ENCODE measurements around the gene MS4A14. TPM values are rescaled to one million over a fixed set of nuclear protein-coding genes. Genes with fewer than 3 reads are reported as not detected.
"Not testable (repeated sequence)": the region's sequence is repeated elsewhere in the genome, so short reads cannot be mapped to it uniquely, and the experiment has no call there.

The MS4A14 gene
- total RNA-seq, 1 donor = not detected

DNA sequence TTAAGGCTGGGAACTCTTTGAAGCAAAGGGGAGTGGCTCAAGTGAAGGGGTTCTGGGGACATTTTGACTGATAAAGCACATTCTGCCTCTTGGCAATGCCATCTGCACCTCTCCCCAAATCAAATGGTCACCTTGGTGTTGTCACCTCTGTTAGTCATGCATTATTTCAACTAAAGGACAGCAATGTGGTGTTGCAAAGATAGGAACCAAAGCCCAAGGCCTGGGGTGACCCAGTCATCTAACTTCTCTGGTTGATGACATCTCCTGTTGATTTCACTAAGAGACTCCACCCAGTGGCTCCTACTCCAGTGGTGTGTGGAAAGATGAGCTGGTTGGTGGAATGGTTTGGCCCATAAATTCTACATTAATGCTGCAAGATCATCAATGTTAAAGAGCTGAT is 51.6 kb downstream of the MS4A14 start:
- Histone ChIP-seq H2AFZ (ENCODE audit: low read length) (no peak overlapping the region), H3K79me2 (ENCODE audit: insufficient read depth, low read length) (no peaks in the 10 kb centered on the region), H4K20me1 (ENCODE audit: insufficient read depth, low read length) (no peaks in the 10 kb centered on the region), H3K4me2 (ENCODE audit: insufficient read depth, low read length) (no peak overlapping the region), H3K9me3 (ENCODE audit: low read depth, low read length) (no peaks in the 10 kb centered on the region), H3K27ac (ENCODE audit: low read depth, low read length) (no peak overlapping the region), H3K36me3 (ENCODE audit: insufficient read depth, low read length) (no peaks in the 10 kb centered on the region), H3K27me3 (ENCODE audit: insufficient read depth, low read length) (no peaks in the 10 kb centered on the region), H3K4me1 (ENCODE audit: insufficient read depth, low read length) (no peaks in the 10 kb centered on the region), H3K4me3 (ENCODE audit: insufficient read depth, low read length) (no peak overlapping the region)
- TF ChIP-seq, protein P1, sequence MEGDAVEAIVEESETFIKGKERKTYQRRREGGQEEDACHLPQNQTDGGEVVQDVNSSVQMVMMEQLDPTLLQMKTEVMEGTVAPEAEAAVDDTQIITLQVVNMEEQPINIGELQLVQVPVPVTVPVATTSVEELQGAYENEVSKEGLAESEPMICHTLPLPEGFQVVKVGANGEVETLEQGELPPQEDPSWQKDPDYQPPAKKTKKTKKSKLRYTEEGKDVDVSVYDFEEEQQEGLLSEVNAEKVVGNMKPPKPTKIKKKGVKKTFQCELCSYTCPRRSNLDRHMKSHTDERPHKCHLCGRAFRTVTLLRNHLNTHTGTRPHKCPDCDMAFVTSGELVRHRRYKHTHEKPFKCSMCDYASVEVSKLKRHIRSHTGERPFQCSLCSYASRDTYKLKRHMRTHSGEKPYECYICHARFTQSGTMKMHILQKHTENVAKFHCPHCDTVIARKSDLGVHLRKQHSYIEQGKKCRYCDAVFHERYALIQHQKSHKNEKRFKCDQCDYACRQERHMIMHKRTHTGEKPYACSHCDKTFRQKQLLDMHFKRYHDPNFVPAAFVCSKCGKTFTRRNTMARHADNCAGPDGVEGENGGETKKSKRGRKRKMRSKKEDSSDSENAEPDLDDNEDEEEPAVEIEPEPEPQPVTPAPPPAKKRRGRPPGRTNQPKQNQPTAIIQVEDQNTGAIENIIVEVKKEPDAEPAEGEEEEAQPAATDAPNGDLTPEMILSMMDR (IDR thresholded peaks at IDR 0.05; ENCODE audit: extremely low read depth, low read depth, low read length) = no peak
- no peak for DNase-seq (ENCODE audit: insufficient read length, low spot score, missing footprints)

DNA sequence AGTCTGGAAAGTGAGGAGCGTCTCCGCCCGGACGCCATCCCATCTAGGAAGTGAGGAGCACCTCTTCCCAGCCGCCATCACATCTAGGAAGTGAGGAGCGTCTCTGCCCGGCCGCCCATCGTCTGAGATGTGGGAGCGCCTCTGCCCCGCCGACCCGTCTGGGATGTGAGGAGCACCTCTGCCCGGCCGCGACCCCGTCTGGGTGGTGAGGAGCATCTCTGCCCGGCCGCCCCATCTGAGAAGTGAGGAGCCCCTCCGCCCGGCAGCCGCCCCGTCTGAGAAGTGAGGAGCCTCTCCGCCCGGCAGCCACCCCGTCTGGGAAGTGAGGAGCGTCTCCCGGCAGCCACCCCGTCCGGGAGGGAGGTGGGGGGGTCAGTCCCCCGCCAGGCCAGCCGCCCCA is 54.9 kb downstream of the MS4A14 start:
- not testable (repeated sequence) for H3K36me3 ChIP-seq (ENCODE audit: insufficient read depth, low read length); H2AFZ ChIP-seq (ENCODE audit: low read length); H3K4me1 ChIP-seq (ENCODE audit: insufficient read depth, low read length); H3K4me2 ChIP-seq (ENCODE audit: insufficient read depth, low read length); H3K4me3 ChIP-seq (ENCODE audit: insufficient read depth, low read length); H3K27ac ChIP-seq (ENCODE audit: low read depth, low read length); H3K27me3 ChIP-seq (ENCODE audit: insufficient read depth, low read length); DNase-seq (ENCODE audit: insufficient read length, low spot score, missing footprints); H4K20me1 ChIP-seq (ENCODE audit: insufficient read depth, low read length); H3K79me2 ChIP-seq (ENCODE audit: insufficient read depth, low read length); H3K9me3 ChIP-seq (ENCODE audit: low read depth, low read length)

DNA sequence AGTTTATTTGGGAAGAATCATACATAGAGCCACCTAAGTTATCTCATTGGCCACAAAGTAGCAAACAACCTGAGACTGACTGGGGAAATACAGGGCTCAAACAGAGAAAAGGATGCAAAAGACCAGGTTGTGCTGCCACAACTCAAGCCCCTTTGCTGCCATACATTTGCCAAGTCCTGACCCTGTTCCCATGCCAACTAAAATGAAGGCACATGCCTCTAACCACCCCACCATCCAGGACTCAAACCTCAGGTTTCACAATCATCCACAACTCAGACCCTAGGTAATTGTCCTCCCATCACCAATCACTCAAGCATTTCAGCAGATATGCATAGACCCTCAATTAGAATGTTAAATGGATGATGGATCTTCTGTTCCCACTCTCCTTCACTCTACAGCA is 58.0 kb downstream of the MS4A14 start:
- H3K79me2 ChIP-seq (ENCODE audit: insufficient read depth, low read length) = no peaks in the 10 kb centered on the region
- TF ChIP-seq, protein P1 (IDR thresholded peaks at IDR 0.05; ENCODE audit: extremely low read depth, low read depth, low read length) = no peak
- H2AFZ ChIP-seq (ENCODE audit: low read length) = no peak overlapping the region
- no peaks in the 10 kb centered on the region for H3K9me3 ChIP-seq (ENCODE audit: low read depth, low read length)
- H4K20me1 ChIP-seq (ENCODE audit: insufficient read depth, low read length) = no peaks in the 10 kb centered on the region
- H3K4me3 ChIP-seq (ENCODE audit: insufficient read depth, low read length) = no peak overlapping the region
- no peaks in the 10 kb centered on the region for H3K27me3 ChIP-seq (ENCODE audit: insufficient read depth, low read length)
- peak; percentile 27 for DNase-seq (ENCODE audit: insufficient read length, low spot score, missing footprints)
- no peak overlapping the region for H3K4me2 ChIP-seq (ENCODE audit: insufficient read depth, low read length)
- no peaks in the 10 kb centered on the region for H3K4me1 ChIP-seq (ENCODE audit: insufficient read depth, low read length)
- H3K27ac ChIP-seq (ENCODE audit: low read depth, low read length) = no peak overlapping the region
- H3K36me3 ChIP-seq (ENCODE audit: insufficient read depth, low read length) = no peaks in the 10 kb centered on the region

DNA sequence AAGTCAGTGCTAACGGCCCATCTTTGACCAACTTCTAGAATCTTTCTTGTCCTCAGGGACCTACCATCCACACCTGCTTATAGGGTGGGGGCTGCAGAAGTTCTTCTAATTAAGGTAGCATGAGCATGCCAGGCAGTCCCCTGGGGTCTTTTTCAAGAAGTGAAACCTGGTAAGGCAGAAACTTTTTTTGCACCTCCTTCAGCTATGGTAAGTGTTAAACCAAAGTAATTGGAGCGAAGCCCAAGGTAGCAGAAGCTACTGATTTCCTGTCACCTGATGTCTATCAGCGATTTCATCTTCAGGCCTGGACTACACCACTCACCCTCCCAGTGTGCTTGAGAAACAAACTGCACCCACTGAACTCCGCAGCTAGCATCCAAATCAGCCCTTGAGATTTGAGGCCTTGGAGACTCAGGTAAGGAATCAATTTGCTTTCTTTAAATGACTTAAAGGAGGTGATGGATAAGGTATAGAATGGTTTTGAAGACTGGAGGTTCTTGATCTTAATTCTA is 59.3 kb downstream of the MS4A14 start, which contains the start of gene MS4A1:
MS4A1 (plus strand) TSS at position 317 of the 512 bp plus-strand sequence. CDS start 6,528 bp downstream, outside the sequence.
- TF ChIP-seq, protein P1 (IDR thresholded peaks at IDR 0.05; ENCODE audit: extremely low read depth, low read depth, low read length) = no peak
- Histone ChIP-seq H2AFZ (ENCODE audit: low read length) (no peak within 1 kb of the TSS), H3K36me3 (ENCODE audit: insufficient read depth, low read length) (no peaks in the 10 kb centered on the region), H3K4me1 (ENCODE audit: insufficient read depth, low read length) (no peaks in the 10 kb centered on the region), H3K27me3 (ENCODE audit: insufficient read depth, low read length) (no peaks in the 10 kb centered on the region), H3K4me2 (ENCODE audit: insufficient read depth, low read length) (no peak within 1 kb of the TSS), H3K4me3 (ENCODE audit: insufficient read depth, low read length) (no peak within 1 kb of the TSS), H3K79me2 (ENCODE audit: insufficient read depth, low read length) (no peaks in the 10 kb centered on the region), H3K9me3 (ENCODE audit: low read depth, low read length) (no peaks in the 10 kb centered on the region), H4K20me1 (ENCODE audit: insufficient read depth, low read length) (no peaks in the 10 kb centered on the region), H3K27ac (ENCODE audit: low read depth, low read length) (no peak within 1 kb of the TSS)
- DNase-seq (ENCODE audit: insufficient read length, low spot score, missing footprints) = no peak

All from osteoblast (primary cell).